ENCODE results near the gene C1QL3.

Gene C1QL3

DNA sequence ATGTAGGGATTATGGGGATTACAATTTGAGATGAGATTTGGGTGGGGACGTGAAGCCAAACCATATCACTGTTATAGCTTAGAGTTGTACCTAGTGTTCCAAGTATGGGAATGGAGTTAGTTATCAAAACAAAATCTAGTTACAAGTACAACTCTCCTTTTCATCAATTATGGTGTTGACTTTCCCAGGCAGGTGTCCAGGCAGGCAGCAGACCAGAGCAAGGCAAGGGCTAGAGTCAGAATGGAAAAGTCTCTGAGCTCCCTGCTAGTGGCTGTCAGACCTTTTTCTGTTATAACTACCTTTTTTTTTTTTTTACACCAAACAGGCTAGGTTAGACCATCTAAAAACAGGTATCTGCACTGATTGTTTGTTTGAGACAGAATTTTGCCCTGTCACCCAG, 55.7 kb downstream of the C1QL3 start:
- TF ChIP-seq, protein P1, sequence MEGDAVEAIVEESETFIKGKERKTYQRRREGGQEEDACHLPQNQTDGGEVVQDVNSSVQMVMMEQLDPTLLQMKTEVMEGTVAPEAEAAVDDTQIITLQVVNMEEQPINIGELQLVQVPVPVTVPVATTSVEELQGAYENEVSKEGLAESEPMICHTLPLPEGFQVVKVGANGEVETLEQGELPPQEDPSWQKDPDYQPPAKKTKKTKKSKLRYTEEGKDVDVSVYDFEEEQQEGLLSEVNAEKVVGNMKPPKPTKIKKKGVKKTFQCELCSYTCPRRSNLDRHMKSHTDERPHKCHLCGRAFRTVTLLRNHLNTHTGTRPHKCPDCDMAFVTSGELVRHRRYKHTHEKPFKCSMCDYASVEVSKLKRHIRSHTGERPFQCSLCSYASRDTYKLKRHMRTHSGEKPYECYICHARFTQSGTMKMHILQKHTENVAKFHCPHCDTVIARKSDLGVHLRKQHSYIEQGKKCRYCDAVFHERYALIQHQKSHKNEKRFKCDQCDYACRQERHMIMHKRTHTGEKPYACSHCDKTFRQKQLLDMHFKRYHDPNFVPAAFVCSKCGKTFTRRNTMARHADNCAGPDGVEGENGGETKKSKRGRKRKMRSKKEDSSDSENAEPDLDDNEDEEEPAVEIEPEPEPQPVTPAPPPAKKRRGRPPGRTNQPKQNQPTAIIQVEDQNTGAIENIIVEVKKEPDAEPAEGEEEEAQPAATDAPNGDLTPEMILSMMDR (IDR thresholded peaks at IDR 0.05; ENCODE audit: extremely low read depth, insufficient read depth, missing control alignments) = no peak
- in situ Hi-C loops (cut with MboI; ENCODE audit: low pct_unique_long_range_greater_than_20kb, low sequenced_read_pairs, unreplicated experiment) = no loop called here
- no peak for DNase-seq (ENCODE audit: low spot score)

All from GM13977 (cell line).